Stimulated activated CD8-positive, alpha-beta memory T cell treated with anti-CD3 and anti-CD28 coated beads, Interleukin-4, amount 100 ng/mL, for 1 hour (primary cell): ENCODE results near the gene BTG4.

Experiments
- DNase-seq, 2 donors: peaks; one replicate each; pipeline ENCODE4 v3.0.0-alpha.2; 2020; ENCODE audit warnings: low read depth in 2 of 2, low spot score in 1 of 2

Gene BTG4

DNA sequence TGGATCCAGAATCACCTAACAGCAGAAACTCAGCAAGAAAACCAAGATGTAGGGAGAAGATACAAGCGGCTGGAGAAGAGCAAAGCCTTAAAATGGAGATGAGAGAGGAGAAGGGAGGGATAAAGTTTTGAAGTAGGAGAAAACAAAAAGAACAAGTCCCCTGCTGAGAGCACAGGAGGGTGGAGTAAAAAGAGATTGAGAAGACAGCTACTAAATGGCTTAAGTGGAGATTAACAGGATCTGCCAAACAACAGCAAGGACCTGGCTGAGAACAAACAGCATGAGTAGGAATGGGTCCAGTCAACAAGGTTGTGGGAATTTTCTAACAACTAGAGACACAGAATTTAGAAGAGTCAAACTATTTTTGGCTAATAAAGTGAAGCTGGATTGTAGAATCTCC is 18.1 kb downstream of the BTG4 start:
- no peak for DNase-seq

DNA sequence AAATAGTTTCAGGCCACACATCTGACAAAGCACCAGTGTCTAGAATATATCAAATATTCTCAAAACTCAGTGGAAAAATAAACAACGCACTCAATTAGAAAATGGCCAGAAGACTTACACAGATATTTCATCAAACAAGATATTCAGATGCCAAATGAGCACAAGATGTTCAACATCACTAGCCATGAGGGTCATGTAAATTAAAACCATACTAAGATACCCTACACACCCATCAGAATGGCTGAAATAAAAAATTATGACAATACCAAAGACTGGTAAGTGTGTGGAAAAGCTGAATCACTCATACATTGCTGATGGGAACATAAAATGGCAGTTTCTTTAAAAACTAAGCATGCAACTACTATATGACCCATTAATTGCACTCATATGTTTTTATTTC is 21.7 kb downstream of the BTG4 start:
- DNase-seq = no peak

DNA sequence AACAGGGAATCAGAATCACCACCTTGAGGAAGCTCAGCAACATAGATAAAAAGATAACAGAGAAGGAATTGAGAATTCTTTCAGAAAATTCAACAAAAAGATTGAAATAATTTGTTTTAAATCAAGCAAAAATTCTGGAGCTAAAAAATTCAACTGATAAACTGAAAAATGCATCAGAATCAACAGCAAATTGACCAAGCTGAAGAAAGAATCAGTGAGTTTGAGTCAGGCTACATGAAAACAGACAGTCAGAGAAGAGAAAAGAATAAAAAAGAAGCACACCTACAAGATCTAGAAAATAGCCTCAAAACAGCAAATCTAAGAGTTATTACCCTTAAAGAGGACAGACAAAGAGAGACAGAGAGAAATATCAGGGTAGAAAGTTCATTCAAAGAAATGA is 28.8 kb downstream of the BTG4 start:
- no peak for DNase-seq

DNA sequence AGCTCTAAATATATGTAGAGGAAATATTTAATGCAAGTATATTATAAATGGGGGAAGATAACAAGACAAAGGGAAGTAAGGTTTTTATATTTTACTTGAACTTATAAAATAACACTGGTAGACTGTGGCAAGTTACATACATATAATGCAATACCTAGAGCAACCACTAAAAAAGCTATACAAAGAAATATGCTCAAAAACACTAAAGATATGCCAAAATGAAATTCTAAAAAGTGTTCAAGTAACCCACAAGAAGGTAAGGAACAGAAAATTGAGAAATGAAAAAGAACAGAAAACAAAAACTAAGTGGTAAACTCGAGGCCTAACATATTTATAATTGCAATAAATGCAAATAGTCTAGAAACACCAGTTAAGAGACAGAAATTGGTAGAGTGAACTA is 32.5 kb downstream of the BTG4 start:
- DNase-seq = no peak

DNA sequence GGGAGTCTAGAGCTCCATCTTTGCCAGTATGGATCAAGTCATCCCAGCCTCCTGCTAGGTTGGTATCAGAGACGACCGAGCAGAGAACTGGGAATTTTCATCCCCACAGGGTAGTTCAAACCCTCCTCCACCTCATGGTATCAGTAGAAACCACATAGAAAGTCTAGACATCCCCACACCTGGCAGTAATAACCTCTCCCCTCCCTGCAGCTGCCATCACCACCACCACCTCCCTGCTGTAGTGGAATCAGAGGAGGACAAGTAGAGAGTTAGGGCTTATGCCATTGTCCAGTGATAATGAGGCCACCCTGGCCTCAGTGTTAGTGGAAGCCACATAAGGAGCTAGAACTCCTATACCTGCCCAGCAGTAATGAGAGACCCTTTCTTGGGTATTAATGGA is 34.3 kb downstream of the BTG4 start:
- no peak for DNase-seq

DNA sequence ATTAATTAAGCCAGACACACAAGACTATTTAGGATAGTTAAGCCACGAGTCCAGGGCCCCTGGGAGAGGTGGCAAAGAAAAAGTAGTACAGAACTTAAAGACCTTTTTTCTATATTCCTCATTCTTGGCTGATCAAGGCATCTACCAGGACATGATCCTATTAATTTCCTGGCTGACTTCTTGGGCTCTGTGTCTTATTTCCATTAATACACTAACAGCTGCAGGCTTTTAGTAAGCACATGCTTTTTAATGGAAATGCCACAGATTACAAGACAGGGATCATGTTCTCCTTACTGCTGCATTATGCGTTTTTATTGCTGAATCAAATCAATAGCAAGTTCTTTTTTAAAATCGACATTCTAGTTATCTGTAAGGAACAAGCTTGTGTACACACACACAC is 35.2 kb downstream of the BTG4 start:
- no peak for DNase-seq

DNA sequence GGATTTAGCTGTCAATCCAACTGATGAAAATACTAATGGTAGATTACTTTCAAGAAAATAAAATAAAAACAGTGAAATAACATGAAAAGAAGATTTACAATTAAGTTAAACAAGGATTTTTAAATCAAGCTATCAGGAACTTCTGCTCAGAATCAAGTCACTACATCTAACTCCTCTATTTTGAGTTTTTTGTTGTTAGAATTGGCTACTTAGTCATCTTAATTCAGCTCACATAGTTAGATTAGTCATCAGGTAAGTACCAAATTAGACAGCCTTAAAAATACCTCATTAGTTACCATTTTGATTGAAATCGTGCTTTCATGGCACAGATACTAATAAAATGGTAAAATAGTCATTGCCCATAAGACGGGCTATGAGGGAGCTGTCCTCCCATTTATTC is 35.8 kb downstream of the BTG4 start:
- no peak for DNase-seq

DNA sequence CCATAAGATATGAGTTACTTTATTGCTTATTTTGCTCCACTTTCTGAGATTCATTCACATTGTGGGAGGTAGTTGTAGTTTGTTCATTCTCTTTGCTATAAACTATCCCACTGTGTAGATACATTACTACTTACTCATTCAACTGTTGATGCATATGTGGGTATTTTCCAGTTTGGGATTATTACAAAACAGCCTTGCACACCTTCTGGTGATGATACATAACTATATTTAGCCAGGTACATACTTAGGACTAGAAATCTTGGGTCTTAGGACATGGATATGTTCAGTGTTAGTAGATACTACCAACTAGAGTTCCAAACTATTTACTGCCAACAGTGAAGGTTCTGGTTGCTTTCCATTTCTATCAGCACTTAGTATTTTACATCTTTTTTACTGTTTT is 37.8 kb downstream of the BTG4 start:
- DNase-seq = no peak

DNA sequence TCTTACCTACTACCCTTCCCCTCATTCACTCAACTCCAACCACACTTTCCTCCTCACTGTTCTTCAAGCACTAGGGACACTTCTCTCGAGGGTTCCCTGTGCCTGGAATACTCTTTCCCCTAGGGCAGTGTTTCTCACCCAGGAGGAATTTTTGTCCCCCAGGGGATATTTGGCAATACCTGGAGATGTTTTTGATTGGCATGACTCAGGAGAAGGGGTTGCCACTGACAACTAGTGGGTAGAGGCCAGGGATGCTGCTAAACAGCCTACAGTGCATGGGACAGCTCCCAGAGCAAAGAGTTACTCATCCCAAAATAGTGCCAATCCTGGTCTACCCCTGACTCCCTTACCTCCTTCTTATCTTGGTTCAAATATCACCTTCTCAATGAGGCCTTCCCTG is 40.0 kb downstream of the BTG4 start:
- no peak for DNase-seq

DNA sequence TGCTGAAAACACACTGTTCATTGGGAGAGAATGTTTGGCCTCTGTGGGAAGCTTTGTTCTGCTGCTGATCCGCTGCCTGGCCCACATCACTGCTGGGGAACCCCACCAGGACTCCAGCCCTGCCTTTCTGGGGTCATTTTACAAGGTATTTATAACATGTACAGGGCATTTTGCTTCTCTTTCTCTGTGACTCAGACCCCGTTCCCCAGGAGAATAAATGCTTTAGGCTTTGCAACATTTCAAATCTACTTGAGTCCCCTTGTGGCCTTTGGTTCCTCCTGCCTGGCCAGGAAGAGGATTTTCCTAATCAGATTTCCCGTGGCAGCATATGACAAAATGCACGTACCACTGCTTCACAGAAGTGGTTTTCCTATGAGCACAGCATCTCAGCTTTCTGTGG is 43.0 kb downstream of the BTG4 start:
- DNase-seq = no peak

DNA sequence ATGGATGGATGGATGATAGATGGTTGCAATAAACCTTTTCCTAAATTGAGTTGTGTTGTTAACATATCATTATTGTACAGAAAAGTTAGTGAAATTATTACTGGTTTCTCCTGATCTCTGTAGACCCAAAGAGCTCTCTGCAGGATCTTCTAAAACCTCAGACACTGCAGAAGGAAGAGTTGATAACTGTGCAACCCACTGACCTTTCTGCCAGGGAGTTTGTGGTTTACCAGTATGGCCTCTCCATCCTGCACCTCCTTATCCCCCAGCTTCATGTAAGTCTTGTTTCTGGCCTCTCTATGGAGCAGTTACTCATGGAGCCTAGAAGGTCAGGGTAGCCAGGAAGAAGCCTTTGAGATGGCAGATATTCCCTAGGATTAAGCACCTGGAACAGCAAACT is 45.6 kb downstream of the BTG4 start:
- DNase-seq = no peak

DNA sequence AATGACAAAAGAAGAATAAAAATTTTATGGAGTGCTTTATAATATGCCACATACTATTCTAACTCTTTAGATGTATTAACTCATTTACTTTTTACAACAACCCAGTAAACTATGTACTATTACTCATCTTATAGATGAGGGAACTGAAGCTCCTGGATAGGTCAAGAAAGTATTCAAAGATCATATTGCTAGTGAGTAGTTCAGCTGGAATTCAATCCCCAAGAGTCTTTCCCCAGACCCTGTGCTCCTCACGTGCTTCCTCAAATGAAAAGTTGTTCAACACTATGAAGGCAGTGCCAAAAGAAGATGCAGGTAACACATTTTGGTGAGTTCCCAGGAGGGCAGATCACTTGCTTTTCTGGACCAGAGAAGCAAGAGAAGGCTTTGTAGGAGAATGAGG is 46.8 kb downstream of the BTG4 start:
- no peak for DNase-seq

DNA sequence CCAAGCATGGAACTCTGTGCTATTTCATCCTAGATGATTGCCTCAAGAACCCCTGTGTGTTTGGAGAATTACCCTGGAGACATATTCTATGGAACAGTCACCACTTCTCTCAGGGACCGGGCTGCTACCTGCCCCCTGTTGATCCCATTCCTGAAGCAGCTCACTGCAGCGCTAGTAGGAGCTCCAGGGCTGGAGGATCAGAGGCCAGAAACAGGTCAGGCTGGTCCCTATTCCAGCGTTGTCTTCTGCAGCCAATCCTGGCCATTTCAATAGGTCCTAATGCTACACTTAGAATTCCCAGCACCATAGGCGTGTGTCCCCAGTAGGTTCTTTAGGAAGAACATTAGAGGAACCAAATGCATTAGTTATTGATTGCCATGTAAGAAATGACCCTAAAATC is 48.9 kb downstream of the BTG4 start:
- DNase-seq = no peak

DNA sequence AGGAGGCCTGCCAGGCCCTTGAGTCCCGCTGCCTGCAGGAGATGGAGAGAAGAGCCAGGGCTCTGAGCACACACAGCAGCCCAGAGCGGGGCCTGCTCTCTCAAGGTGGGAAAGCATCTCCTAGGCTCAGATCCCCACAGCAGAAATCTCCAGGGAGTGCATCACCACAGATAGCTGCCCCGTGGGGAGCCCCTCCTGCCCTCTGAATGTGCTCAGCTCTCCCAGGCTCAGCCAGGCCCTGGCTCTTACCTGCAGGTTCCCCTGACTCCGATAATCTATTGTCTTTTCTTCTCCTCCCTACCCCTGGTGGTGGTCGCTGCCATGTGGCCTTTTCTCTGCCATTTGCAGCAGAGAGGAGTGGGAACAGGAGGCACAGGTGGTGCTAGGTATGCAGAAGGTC is 49.9 kb downstream of the BTG4 start:
- no peak for DNase-seq

DNA sequence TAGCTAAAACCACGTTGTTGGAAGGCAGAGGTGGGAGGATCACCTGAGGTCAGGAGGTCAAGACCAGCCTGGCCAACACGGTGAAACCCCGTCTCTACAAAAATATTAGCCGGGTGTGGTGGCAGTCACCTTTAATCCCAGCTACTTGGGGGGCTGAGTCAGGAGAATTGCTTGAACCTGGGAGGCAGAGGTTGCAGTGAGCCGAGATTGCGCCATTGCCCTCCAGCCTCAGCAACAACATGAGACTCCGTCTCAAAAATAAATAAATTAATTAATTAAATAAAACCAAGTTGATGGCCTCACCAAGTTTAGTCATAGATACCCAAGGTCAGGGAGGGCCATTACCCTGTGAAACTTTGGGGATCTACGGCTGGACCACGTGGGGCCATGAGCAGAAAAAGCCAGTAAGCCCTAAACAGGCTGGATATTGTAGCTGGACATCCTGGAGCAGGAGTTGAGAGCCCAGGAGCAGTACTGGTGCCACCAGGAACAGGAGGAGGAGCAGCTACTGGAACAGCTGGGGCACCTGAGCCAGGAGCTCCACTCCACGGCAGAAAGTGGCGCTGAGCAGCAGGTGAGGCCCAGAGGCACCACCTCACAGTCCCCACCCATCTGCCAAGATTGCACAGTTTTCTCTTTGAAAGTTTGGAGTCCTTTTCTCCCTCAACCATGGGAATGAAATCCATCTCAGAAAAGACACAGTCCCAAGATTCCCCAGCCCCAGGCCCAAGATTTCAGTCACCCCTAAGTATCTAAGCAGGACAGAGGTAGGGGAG is 50.5 kb downstream of the BTG4 start:
- no peak for DNase-seq

DNA sequence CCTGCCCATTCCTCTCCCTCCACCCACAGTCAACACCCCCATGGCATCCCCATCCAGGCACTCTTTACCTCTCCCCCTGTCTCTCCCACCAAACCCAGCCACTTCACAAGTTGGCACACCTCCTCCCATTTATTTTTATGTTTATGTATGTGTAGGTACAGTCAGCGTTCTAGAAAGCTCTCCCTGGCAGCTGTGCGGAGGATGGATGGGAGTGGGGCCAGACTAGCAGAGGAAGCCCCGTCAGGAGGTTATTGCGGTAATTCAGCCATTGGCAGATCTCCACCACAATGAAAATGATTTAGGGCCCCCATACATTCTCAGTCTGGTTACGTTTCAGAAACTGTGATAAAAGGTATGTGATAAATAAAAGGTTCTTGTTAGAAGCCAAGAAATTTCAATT is 51.3 kb downstream of the BTG4 start:
- no peak for DNase-seq

DNA sequence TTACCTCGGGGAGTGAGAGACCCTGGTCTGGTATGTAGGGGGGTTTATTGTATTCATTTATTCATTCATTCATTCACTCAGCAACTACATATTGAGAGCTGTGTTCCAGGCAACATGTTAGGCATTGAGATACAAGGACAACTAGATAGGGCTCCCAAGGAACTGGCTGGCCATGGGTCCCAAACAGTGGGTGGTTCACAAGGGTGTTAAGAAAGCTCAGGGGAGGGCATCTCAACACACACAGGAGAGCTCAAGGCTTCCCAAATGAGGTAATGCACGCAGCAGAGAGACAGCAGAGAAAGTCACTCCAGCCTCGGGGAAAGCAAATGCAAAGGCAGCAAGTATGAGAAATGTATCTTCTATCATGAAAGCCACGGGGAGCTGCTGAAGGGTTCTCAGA is 51.8 kb downstream of the BTG4 start:
- DNase-seq = no peak

DNA sequence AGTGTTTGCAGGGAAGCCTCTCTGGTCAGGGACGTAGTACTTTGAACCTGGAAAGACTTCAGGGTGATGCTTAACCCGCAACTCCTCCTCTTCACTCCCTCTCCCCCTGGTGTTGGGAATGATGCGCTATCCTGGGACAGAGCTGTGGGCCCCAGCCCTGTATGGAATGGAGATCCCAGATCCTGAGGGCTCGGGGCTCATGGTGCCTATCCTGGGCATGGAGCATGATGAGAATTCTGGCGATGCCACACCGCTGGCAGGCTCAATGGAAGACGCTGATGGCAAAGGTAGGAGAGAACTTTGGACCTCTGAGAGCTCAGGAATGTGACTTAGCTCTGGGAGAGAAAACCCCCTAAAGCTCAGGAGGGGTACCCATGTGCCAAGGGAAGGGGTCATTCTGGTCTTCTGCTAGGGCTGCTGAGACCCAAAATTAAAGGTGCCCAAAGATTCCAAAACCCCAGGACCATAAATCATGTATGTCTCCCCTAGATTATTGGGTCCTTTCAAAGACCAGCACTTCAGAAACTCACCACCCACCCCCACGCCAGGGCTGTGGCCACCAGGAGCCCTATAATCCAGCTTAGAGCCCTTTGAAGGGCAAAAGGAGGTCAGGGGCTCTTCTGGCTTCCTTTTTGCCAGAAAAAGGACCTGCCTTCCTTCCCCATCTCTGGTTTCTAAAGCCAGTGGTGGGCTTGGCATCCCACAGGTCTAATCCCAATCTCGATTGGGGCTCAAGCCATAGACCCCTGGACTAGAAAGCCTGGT is 52.5 kb downstream of the BTG4 start:
- DNase-seq = no peak

DNA sequence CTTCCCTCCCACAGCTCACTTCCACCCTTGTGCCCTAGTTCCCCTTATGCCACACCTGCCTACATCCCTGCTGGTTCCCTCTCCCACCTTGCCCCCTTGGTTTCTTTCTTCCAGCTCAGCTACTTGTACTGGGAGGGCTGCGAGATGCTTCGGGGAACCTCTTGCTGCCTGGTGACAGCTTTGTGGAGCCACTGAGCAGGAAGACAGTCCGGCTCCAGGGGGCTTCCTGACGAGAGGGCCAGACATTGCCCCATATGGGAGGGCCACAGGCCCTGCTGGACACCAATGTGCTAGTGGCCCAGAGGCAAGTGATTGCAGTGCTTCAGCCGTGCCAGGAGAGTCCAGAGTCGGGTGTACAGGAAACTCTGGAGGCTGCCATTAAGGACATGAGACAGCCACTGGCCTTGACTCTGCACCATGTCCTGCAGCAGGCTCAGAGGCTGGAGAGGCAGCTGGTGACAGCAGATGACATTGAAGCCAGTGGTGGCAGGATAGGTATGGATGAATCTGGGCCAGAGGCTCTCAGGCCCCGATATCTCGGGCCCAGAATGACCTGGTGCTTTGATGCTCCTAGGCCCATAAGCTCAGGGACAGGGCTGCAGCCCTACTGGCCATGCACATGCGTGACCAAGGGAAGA is 54.3 kb downstream of the BTG4 start:
- DNase-seq = no peak

DNA sequence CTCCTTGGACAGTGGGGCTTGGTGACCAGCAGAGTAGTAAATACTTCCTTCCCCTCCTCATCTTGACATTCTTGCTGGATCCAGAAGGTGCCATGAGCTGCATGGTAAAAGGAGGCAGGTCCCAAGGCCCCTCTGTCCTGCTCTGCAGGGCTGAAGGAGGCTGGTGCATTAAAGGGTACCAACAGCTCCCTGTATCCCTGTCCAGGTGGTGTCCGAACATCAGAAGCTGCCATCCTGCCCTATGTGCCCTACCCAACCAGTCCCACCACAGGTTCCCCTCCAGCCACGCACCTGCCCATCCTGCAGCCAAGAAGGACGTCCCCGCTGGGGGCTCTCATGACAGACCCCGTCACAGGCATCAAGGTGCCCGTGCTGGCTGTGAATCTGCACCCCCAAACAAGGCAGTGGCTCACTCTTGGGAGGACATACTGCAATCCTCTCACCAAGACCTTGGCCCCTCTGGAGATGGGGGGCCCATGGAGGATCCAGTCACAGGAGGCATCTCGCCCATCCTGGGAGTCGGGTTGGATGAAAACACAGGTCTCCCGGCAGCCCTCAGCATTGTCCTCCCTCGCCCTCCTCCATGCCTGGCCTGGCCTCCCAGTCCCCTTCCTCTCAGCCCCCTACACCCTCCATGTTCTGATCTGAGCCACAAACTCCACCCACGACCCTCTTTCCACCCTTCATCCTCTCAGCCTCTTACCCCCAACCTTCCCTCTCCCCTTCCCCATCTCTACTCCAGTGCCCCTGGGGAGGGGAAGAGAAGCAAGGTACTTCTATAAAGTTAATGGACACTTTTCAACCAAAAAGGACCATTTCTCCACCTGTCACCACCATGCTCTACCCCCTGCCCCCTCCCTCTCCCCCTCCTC is 55.1 kb downstream of the BTG4 start:
- DNase-seq = no peak

DNA sequence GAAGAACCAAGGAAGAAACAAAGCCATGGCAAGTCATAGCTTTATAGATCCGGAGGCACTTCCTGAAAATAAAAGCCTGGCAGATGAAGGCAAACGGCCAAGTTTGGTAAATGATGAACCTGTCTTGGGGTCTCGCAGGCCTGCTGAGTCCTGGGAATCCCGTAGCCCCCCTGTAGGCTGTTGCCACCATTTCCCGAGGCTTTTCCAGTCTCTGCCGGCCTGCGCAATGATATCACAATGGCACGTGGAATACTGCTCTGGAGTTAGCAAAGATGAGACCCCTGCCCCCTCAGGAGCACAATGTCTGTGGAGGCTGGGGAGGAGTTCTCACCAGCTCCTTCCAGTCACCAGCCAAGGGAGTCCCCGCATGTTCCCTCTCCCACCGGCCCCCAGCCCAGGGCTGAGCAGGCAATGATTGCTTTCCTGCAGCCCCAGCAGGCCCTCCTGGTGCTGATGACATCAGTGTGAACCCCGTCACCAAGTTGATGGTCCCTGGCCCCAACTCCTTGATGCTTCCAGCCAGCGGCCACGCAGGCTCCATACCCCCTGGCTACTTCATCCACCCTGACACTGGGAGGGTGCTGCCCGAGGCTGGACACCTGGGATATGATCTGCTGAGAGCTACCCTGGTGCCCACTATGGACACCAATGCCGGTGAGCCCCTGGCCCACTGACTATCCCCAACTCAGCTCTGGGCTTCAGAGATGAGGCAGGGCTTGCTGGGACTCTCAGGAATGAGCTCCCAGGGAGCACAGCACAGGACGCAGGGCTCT is 55.9 kb downstream of the BTG4 start:
- DNase-seq = no peak
